ENCODE results near the gene LONP1. TPM values are rescaled to one million over a fixed set of nuclear protein-coding genes. Genes with fewer than 3 reads are reported as not detected.

Gene LONP1
- polyA plus RNA-seq, 3 donors, result 12.1 to 37.2 (median 13.8) TPM

DNA sequence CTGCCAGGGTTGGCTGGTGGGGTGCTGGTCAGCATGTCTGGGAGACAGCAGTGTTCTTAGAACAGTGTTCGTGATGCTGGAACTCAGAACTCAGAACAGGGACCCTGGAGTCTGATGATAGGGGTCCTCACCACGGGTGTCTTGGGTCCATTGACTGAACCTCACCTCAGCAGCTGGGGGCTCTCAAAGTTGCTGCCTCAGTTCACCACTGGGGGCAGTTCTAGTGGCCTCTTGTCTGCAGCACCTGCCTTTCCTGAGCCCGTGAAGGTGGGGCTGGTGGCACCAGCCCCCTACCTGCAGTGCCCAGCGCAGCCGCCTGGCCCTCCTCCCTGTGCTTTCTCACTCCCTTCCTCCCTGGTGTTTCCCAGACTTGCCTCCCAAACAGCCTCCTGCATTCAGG, 68.6 kb downstream of the LONP1 start:
- TF ChIP-seq, protein P1, sequence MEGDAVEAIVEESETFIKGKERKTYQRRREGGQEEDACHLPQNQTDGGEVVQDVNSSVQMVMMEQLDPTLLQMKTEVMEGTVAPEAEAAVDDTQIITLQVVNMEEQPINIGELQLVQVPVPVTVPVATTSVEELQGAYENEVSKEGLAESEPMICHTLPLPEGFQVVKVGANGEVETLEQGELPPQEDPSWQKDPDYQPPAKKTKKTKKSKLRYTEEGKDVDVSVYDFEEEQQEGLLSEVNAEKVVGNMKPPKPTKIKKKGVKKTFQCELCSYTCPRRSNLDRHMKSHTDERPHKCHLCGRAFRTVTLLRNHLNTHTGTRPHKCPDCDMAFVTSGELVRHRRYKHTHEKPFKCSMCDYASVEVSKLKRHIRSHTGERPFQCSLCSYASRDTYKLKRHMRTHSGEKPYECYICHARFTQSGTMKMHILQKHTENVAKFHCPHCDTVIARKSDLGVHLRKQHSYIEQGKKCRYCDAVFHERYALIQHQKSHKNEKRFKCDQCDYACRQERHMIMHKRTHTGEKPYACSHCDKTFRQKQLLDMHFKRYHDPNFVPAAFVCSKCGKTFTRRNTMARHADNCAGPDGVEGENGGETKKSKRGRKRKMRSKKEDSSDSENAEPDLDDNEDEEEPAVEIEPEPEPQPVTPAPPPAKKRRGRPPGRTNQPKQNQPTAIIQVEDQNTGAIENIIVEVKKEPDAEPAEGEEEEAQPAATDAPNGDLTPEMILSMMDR (IDR thresholded peaks at IDR 0.05), result no peak
- Histone ChIP-seq H3K79me2 (ENCODE audit: insufficient read depth, low read length) (peaks cover 16% of the 10 kb centered on the region), H3K27me3 (ENCODE audit: control insufficient read depth in 2 of 2, insufficient read depth in 2 of 2, low read length in 2 of 2) (no peaks in the 10 kb centered on the region), H3K27ac (ENCODE audit: low read depth in 1 of 2, low read length in 2 of 2) (no peak overlapping the region), H2AFZ (ENCODE audit: insufficient read depth, low read depth, low read length, poor library complexity, severe bottlenecking) (no peak overlapping the region), H3K4me2 (replicated peaks; ENCODE audit: extremely low read depth, low read length, poor library complexity, severe bottlenecking) (no peak overlapping the region), H3K9me3 (replicated peaks in 1 of 2; ENCODE audit: control insufficient read depth in 1 of 2, insufficient read depth in 1 of 2, low read length in 2 of 2) (no peaks in the 10 kb centered on the region), H3K4me1 (ENCODE audit: control insufficient read depth in 1 of 2, insufficient read depth in 2 of 2, low read length in 2 of 2) (no peaks in the 10 kb centered on the region), H4K20me1 (ENCODE audit: insufficient read depth, low read length) (peaks cover 83% of the 10 kb centered on the region), H3K4me3 (replicated peaks in 1 of 3; ENCODE audit: low read depth in 2 of 3, low read length in 3 of 3) (no peak overlapping the region), H3K36me3 (replicated peaks in 1 of 2; ENCODE audit: control insufficient read depth in 1 of 2, insufficient read depth in 2 of 2, low read length in 2 of 2) (peaks cover 88 to 94% of the 10 kb centered on the region in 2 donors), H3K9ac (ENCODE audit: insufficient read depth, low read length, poor library complexity, severe bottlenecking) (no peak overlapping the region)
- no peaks in the 10 kb centered on the region for H3K9me3 Mint-ChIP-seq
- H3K27me3 Mint-ChIP-seq (ENCODE audit: low read depth in 3 of 3), result no peaks in the 10 kb centered on the region
- no peaks in the 10 kb centered on the region for H3K4me1 Mint-ChIP-seq
- H3K27ac Mint-ChIP-seq, result peak overlapping the region in 1 of 7 donors; percentile 37
- DNase-seq, result no peak
- no peak overlapping the region for H3K4me3 Mint-ChIP-seq
- peaks cover 86 to 92% of the 10 kb centered on the region in 2 donors for H3K36me3 Mint-ChIP-seq
- intact Hi-C loops (cut with micrococcal nuclease), result no loop called here
- WGBS (ENCODE audit: insufficient coverage), result 100% methylated on average over 5 of the region's 5 CpGs

DNA sequence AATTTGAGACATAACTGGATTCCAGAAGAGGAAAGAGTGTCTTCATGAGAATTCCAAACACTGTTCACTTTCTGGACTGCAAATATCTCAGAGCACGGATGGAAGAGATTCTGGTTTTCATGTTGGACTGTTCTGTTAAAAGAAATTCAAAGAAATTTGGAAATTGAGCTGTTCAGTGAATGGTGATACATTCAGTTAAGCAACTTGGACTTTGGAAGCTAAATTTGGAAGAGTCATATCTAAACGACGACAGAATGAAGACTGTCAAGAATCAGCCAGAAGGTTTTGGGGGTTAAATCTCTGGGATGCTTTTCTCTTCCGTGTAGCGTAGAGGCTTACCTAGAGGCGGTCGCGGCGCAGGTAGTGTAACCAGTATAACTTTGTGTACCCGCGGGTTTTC, 71.5 kb downstream of the LONP1 start:
- peaks cover 88 to 95% of the 10 kb centered on the region in 2 donors for H3K36me3 ChIP-seq (replicated peaks in 1 of 2; ENCODE audit: control insufficient read depth in 1 of 2, insufficient read depth in 2 of 2, low read length in 2 of 2)
- H3K4me1 ChIP-seq (ENCODE audit: control insufficient read depth in 1 of 2, insufficient read depth in 2 of 2, low read length in 2 of 2), result no peaks in the 10 kb centered on the region
- DNase-seq, result no peak
- H3K27me3 ChIP-seq (ENCODE audit: control insufficient read depth in 2 of 2, insufficient read depth in 2 of 2, low read length in 2 of 2), result no peaks in the 10 kb centered on the region
- Mint-ChIP-seq H3K4me3 (no peak overlapping the region), H3K9me3 (no peaks in the 10 kb centered on the region), H3K4me1 (no peaks in the 10 kb centered on the region), H3K27me3 (ENCODE audit: low read depth in 3 of 3) (no peaks in the 10 kb centered on the region), H3K36me3 (peaks cover 88 to 94% of the 10 kb centered on the region in 2 donors), H3K27ac (no peak overlapping the region)
- intact Hi-C loops (cut with micrococcal nuclease), result no loop called here
- H4K20me1 ChIP-seq (ENCODE audit: insufficient read depth, low read length), result peaks cover 89% of the 10 kb centered on the region
- 100% methylated on average over 1 of the region's 11 CpGs for WGBS (ENCODE audit: insufficient coverage)
- no peaks in the 10 kb centered on the region for H3K9me3 ChIP-seq (replicated peaks in 1 of 2; ENCODE audit: control insufficient read depth in 1 of 2, insufficient read depth in 1 of 2, low read length in 2 of 2)
- H3K27ac ChIP-seq (ENCODE audit: low read depth in 1 of 2, low read length in 2 of 2), result no peak overlapping the region
- no peak overlapping the region for H3K9ac ChIP-seq (ENCODE audit: insufficient read depth, low read length, poor library complexity, severe bottlenecking)
- no peak overlapping the region for H3K4me2 ChIP-seq (replicated peaks; ENCODE audit: extremely low read depth, low read length, poor library complexity, severe bottlenecking)
- H3K4me3 ChIP-seq (replicated peaks in 1 of 3; ENCODE audit: low read depth in 2 of 3, low read length in 3 of 3), result no peak overlapping the region
- no peak overlapping the region for H2AFZ ChIP-seq (ENCODE audit: insufficient read depth, low read depth, low read length, poor library complexity, severe bottlenecking)
- H3K79me2 ChIP-seq (ENCODE audit: insufficient read depth, low read length), result peaks cover 45% of the 10 kb centered on the region
- TF ChIP-seq, protein P1 (IDR thresholded peaks at IDR 0.05), result no peak
